Posterior vena cava (tissue), 2 donors: ENCODE data around the gene STK10. TPM values are rescaled to one million over a fixed set of nuclear protein-coding genes. Genes with fewer than 3 reads are reported as not detected.

Experiments
- DNase-seq: peaks from one replicate; pipeline ENCODE4 v3.0.0-alpha.2; 2020; ENCODE audit warnings: low spot score
- intact Hi-C, 2 donors: fragments of 100-400 bp; cut with DNase I; formaldehyde crosslinking; loops; one replicate each; pipeline versions ENCODE4 v1.14.1 to v1.14.2; 2022 to 2023
- total RNA-seq, 2 donors: library from RNA; stranded (reverse); fragmentation: NEBNext Ultra II Directional; extraction: Animal tissue kit (Norgen Biotek cat#: 25700); gene quantifications; one replicate each; pipeline ENCODE4 v1.2.1, GENCODE V29; 2021
- donor health status: DM: yes; HTN: yes; CAD: no.
- donor health status: DM: yes; HTN: yes; CAD: no.

Gene STK10
- total RNA-seq, 2 donors from 2014 or later: 25.2 to 33.6 TPM

DNA sequence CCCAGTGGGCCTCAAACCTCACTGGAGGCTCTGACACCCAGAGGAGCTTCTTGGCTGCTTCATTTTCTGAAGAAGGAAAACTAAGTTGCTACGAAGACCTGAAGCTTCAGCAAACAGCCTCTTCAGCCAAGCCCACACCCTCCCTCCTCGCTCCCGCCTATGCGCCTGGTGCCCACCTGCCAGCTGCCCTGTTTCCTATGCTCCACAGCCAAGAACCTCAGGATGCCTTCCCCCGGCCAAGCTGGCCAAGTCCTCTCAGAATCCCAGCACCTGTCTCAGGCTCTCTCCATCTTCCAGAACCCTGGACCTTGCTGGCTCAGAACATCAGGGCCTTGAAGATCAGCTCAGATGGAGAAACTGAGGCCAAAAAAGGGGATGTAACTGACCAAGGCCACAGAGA is 60.4 kb downstream of the STK10 start:
- peak; percentile 20 for DNase-seq
- intact Hi-C loops: no loop called here

DNA sequence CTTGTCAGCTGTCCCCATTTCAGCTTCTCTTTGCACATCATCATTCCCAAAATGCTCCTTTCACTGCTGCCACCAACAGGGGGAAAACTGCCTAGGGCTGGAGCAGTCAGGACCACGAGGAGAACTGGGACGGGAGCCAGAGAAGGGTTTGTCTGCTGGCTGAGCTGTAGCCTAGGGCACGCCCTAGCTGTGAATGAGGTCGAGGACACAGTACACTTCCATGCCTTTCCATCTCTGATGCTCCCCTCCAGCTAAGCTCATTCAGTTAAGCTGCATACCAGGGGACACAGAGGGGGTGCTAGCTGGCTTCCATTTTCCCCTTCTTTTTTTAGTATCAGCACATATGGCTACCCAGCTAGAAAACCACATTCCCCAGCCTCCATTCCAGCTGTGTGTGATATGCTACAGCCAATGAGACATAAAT is 64.7 kb downstream of the STK10 start:
- intact Hi-C loops: no loop called here
- DNase-seq: peak; percentile 92

DNA sequence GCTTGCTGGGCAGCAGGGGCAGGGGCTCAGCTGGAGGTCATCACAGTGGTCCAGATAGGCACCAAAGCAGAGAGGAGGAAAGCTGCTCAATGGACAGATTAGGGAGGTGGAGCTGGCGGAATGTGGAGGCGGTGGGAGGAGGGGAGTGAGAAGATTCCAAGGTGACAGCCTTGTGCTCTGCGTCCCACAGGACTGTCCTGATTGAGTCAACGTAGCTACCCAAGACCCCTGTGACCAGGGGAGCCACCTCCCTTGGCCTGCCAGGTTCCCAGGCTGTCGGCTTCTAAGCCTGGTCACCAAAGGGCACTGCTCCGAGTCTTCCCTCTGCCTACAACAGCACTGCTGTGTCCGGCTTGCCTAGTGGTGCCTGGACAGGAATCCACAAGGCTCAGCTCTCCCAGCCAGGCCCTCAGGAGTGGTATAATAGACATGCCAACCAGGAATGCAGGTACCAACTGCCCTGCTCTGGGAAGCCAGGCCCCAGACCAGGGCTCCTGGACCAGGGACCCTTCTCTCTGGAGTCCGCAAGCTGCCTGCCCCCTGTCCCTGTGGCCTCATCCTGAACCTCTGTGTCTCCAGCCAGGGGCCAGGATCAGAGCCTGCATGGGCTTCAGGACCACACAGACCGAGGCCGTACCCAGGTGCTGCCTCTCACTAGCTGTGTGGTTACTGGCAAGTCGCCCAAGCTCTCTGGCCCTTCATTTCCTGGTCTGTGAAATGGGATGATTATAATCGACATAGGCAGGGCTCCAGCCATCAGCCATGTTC is 67.9 kb downstream of the STK10 start:
- peak; percentile 58 for DNase-seq
- intact Hi-C loops: no loop called here

DNA sequence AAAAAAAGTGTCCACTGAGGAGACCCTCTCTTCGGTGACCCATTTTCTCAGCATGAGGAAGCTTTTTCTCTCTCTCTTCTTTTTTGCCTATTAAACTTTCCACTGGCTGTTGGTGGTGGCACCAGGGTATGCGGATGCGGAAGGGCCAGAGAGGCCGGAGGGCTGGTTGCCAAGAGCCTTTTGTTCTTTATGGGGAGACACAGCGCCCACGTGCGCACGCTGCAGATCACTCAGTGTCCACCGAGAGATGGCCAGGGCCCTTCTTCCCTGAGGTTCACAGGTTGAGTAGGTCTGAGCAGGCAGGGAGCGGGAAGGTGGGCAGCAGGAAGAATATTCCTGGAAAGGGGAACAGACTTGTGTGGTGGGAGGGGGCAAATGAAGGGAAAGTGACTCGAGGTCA is 69.1 kb downstream of the STK10 start:
- DNase-seq: peak; percentile 58
- intact Hi-C loops: no loop called here

DNA sequence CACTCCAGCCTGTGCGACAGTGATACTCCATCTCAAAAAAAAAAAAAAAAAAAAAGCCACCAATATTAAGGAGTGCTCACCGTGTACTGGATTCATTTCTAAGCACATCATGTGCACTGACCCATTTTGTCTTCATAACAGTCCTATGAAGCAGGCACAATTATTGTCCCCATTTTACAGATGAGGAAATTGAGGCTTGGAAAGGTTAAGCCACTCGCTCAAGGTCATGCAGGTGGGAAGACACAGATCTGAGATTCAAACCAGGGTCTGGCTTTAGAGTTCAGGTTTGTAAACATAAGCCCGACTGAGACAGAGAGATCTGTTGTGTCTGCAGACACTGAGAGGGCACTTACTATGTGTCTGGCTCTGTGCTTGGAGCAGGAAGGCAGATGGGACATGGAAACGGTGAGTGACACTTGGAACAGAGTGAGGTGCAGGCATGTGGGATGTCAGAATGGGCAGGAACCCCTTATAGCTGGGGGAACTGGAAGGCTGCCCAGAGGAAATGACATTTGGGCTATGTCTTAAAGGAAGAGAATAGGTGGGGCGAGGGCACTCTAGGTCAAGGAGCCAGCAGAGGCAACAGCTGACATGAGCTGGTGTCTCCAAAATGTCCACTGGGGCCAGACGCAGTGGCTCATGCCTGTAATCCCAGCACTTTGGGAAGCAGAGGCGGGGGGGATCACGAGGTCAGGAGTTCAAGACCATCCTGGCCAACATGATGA is 69.9 kb downstream of the STK10 start:
- intact Hi-C loops: no loop called here

DNA sequence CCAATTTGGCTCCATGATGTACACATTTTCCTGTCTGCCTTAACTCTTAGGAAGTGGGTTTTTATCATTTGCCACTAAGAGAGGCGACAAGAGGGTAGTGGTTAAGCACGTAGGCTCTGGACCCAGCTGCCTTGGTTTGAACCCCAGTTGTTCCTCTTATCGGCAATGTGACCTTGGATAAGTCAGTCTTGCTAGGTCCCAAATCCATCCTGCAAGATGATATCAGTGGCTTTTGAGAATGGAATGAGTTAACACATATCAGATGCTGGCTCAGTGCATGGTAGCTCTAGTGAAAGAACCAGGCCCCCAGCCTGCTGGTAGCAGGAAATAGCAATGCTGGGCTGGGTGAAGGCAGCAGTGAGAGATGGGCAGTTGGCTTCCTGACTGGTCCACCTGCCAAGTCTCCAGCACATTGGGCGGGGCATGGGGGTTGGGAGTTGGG is 72.5 kb downstream of the STK10 start:
- intact Hi-C loops: no loop called here
- peak; percentile 52 for DNase-seq

More for the DNA sequence above, 69.9 kb downstream of the STK10 start:
- DNase-seq: peak; percentile 47

DNA sequence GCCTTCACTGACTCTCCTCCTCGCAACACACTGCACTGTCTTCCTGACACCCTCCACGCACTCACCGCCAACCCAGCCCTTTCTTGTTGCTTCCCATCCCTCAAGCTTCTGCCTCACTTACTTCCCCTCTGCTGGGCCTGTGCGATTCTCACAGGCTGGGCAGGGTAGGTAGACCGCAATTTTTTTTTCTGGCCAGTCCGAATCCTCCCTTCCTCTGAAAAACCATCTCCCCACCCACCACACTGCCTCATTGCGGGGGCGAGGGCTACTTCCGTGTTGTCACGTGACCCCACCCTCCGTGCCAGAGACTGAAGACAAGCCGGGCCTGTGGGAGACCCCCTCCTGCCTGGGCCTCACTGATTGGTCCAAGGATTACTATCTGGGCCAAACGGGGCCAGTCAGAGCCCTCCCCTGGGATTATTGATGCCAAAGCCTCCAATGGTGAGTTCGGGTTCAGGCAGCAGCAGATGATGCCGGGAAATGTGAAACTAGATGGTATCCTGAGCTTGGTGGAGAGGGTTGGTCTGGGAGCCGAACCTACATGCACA is 73.1 kb downstream of the STK10 start:
- intact Hi-C loops: no loop called here

DNA sequence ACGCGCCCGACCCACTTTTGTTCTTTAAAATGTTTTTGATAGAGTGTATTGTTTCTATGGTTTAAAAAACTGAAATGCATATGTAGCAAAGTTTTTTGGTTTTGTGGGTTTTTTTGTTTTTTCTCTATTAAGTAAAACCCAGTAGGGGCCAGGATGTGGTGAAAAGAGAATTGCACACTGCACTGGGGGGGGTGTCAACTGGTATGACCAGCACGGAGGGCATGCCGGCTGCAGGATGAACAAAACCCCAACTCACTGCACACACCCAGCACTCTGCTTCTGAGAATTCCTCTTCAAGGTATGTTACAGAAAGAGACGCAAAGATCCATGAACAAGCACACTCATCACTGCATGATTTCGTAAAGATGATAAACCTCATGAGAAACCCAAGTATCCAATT is 75.0 kb downstream of the STK10 start:
- intact Hi-C loops: no loop called here
- DNase-seq: peak; percentile 79

More for the DNA sequence above, 73.1 kb downstream of the STK10 start:
- DNase-seq: peak; percentile 87

DNA sequence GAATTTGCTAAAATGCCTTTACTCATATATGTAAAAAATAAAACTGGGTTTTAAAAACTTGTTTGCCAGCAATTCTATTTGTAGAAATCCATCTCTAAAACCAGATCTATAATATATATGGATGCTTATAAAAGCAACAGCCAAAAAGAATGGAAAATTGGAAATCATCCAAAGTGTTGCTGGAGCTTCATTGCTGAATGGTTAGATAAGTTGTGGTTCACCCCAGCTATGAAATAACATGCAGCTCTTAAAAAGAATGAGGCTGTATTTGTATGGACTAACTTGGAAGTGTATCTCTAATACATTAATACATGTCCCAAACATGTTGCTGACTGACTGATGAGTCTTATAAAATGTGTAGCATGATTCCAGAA is 76.2 kb downstream of the STK10 start:
- DNase-seq: no peak

DNA sequence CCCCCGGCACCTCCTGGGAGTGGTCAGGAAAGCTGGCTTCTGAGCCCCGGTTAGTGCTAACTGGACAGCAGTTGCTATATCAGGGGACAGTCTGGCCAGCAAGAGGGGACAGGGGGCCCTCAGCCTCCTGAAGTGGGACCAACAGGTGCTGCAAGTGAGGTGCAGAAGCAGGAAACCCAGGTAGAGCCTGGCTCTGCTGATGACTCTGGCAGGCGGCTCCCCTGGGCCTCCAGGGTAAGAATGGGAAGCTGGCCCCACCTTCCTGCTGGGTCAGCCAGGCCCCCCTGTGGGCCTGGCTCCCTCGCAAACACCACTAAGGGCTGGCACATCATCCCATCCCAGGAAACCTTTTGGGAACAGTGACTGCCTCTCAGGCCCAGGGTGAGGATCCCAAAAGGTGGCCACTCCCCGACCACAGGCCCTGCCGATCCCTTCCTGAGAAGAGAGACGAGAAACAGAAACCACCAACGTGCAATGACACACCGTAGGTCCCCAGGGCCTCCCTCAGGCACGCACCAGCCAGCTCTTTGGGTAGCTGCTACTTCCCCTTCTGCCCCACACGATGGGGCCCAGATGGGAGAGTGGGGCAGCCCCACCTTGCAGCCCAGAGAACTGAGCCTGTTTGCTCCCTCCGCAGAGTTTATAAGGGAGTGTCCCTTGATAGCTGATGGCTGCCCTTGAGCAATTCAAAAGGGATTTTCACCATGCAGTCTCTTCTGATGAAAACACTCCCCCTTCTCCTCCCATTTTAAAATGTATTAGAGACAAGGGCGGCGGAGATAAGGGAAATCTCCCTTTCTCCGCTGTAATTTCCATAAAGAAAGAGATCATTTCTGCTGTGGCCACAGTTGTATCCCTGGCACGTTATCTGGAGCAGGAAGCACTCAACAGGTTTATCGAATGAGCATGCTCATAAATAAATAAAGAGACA is 76.8 kb downstream of the STK10 start:
- intact Hi-C loops: no loop called here
- peak; percentile 86 for DNase-seq

More for the DNA sequence above, 76.2 kb downstream of the STK10 start:
- intact Hi-C loops: no loop called here

DNA sequence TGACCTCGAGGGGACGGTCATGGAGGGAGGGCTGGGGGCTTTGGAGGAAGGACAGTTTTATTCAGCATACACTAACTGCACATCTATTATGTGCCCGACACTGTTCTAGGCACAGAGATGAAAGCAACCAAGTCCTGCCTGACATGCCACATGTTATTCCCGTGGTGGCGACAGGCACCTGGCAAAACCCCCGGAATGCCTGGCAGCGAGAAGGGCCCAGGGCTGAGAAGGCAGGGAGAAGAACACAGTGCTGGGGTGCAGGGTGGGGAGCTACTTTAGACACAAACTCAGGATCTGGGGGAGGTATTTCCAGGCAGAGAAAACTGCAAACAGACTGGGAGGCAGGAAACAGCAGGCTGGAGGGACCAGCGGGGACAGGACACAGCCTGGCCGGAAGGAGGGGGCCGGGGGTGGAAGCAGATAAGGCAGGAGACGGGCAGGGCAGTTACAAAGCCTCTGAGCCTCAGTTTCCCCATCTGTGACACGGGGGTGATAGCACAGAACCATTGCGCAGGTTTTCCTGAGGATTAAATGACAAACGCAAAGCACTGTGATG is 77.7 kb downstream of the STK10 start:
- peak; percentile 48 for DNase-seq
- intact Hi-C loops: no loop called here

DNA sequence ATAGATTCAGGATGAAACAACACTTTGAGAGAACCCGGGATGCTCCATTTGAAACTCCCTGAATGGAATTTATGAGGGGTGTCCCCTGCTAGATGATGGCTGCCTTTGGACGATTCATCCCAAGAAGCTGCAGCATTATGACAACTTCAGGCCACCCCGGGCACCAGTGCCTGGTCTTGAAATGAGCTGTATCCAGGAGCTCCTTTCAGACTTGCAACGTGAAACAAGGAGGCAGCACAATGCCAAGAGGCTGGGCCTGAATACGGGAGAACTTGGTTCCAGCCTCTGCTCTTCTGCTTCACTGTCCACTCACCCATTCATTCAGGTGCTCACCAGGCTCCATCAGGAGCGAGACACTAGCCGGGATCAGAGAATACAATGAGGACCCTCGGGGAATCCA is 78.3 kb downstream of the STK10 start:
- intact Hi-C loops: loop anchor here (5.0 to 10.0 kb wide), 2 partner anchors 78 to 175 kb away; partner anchors contain the start of genes UBTD2 (in 2 of the 2) and STK10 (in 1 of the 2)

DNA sequence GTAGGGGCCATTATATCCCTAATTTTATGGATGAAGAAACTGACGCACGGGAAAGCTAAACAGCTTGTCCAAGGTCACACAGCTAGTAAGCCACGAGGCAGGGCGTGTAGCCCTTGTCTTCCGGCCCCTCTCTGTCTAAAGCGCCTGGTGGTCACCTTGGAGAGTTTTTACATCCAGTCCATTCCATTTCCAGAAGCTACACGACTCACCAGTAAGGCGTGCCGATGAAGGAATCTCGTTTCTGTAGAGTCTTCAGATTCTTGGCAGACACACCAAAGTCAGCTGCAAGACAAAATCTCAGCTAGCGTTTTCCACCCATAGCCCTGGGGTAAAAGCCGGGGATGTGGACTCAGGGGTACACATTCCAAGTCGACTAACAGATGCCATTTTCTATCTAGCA is 80.5 kb downstream of the STK10 start:
- peak; percentile 61 for DNase-seq
- intact Hi-C loops: loop anchor here (2.0 to 10.0 kb wide), 3 partner anchors 80 to 177 kb away; partner anchors contain the start of genes STK10 (in 2 of the 2) and UBTD2 (in 2 of the 2)

More for the DNA sequence above, 78.3 kb downstream of the STK10 start:
- no peak for DNase-seq

DNA sequence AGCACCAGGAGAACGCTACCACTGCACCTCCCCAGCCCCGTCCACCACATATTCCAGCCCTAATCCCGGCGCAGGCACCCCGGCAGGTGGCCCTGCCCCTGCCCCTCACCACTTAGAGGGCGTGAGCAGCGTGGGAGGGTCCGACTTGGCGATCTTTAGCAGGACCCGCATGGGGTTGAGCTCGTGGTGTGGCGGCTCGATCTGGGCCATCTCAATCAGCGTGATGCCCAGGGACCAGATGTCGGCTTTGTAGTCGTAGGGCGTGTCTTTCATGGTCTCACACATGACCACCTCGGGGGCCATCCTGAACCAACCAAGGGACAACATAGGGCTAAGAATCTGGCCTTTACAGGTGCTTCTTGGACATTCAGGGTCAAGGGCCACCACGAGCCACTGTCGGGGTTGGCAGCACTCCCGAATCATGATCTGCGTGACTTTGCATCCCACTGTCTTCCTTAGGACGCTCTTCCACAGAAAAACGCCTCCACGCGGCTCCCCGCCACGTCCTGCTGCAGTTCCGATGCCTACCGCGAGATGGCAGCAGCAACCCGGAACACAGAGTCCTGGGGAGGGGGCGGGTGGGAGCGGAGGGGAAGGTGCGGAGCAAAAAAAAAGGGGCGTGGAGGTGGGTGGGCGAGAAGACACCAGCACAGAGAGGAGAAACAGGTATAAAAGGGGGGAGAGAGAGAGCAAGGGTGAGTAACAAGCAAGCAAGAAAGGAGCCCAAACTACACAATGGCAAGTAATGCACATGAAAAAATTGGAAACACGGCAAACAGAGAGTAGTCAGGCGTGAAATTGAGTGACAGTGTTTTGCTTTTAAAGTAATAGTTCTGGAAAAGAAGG is 81.3 kb downstream of the STK10 start:
- peak; percentile 89 for DNase-seq
- intact Hi-C loops: loop anchor here (2.0 to 10.0 kb wide), 3 partner anchors 81 to 178 kb away; partner anchors contain the start of genes STK10 (in 2 of the 2) and UBTD2 (in 2 of the 2)

DNA sequence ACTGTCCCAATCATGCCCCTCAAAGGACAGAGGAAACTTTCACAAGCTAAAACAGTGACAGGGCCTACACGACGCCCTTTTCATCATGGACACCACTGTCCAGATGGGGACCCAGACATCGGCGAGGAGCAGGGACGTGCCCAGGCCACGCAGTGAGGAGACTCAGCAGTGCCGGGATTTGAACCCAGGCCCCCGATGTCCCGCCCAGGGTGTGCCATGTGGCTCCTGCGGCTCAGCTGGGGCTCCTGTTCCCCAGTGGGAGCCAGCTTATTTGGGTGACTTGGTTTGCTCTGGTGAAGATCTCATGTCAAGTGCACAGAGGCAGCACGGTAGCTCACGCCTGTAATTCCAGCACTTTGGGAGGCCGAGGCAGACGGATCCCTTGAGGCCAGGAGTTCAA is 82.2 kb downstream of the STK10 start:
- DNase-seq: peak; percentile 78
- intact Hi-C loops: loop anchor here (2.0 to 10.0 kb wide), 3 partner anchors 81 to 179 kb away; partner anchors contain the start of genes STK10 (in 2 of the 2) and UBTD2 (in 2 of the 2)

DNA sequence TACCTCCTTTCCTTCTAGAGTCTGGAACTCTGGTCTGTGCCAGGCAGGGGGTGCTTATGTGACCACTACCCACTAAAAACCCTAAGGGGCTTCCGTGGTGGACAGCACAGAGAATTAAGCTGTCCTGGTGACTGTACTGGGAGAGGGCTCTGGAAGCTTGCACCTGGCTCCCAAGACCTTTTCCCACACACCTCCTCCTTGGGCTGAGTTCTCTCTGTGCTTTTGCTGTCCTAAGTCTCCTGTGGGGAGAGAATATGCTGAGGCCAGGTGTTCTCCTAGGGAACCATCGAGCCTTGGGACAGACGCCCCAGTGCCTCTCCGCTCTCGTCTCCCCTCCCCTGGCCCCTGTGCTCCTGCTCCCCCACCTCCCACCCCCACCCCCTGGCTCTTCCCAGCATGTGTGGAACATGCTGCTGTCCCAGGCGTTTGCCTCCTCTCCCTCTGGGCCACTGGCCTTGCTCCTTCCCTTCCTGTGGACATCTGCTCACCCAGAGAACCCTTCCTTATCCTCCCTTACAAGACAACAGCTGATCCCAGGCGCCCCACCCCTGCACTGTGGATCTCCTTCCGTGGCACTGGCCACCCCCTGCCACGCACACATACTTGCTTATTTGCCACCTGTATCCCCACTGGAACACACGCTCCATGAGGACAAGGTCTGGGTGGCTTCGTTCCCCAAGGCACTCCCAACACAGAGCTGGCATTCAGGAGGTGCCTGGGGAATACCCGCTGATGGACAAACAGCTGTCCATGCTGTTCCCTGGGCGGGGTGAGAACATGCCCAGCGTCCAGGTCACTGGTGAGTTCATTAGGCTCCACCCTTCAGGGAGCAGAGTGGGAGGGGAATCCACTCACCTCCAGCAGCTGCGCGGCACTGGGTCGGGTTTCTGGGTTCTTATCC is 83.0 kb downstream of the STK10 start:
- intact Hi-C loops: loop anchor here (5.0 to 10.0 kb wide), 2 partner anchors 82 to 180 kb away; partner anchors contain the start of genes UBTD2 (in 2 of the 2) and STK10 (in 1 of the 2)
- peak; percentile 62 for DNase-seq
